ENCODE results near the gene ADSS2.

The ADSS2 gene

DNA sequence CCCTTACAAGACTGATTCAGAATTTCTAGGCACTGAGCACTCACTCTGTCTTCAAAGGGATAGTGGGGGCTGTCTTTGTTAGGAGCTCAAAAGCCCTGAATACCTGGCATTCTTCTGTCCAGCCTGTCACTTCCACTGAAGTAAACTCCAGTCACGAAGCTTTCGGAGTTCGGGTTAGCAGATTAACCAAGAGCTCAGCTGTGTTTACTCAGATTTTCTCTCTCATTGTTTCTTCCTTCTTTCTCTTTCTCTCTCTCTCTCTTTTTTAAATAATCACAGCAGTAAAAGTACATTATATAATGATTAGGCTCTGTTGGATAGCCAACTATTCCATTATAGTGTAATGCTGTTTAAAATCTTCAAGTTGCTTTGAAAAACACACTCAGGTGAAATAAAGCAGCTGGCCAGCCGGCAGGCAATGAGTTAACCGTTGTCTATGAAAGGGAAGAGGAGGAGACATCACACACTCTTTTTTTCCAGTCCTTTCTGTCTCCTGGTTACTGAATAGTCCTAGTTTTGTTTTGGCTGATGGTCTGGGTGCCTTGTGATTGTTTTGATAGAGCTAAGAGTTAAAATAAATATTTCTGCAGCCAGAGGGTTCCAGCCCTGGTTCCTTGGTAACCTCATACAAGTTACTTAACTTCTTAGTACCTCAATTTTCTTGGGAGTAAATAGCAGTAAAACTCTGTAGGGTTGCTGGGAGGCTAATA is 89.8 kb downstream of the ADSS2 start:
- DNase-seq: no peak

All from NCI-H1092 treated with DMSO at 0.1 percent for 48 hours (cell line).